Astrocyte of the cerebellum (primary cell): ENCODE measurements around the gene ASPRV1.

Source experiments
- DNase-seq: peaks from one replicate; pipeline ENCODE4 v3.0.0-alpha.2; 2011; ENCODE audit warnings: low read depth
- H3K4me3 ChIP-seq: 2 replicates; pipeline ENCODE4 v1.5.1; 2011; ENCODE audit warnings: mild to moderate bottlenecking, low read depth, low read length, moderate library complexity
- CTCF ChIP-seq: IDR thresholded peaks from 2 replicates; pipeline ENCODE4 v1.5.1; 2012; ENCODE audit warnings: low read length, low read depth, moderate library complexity, mild to moderate bottlenecking; ENCODE audit errors: missing control alignments
- in situ Hi-C: cut with HindIII; loops from 2 replicates; pipeline ENCODE4 v1.10.0; 2017; ENCODE audit warnings: low sequenced_read_pairs

The ASPRV1 gene

GRCh38 chr2:69961496-69961895 is at the start of gene ASPRV1:
ASPRV1 (minus strand) TSS chr2:69961631; CDS start chr2:69961436, 195 bp downstream.
- TF ChIP-seq CTCF, result no peak
- H3K4me3 ChIP-seq, result no peak within 1 kb of the TSS
- DNase-seq, result no peak
- in situ Hi-C loops, result no loop called here

- DNase-seq, result no peak
- in situ Hi-C loops, result no loop called here
- H3K4me3 ChIP-seq, result no peak overlapping the region
- no peak for TF ChIP-seq CTCF
Measured at GRCh38 chr2:70010576-70011111, 49.2 kb upstream of the ASPRV1 start.

GRCh38 chr2:70009762-70010575 is 48.5 kb upstream of the ASPRV1 start:
- in situ Hi-C loops, result loop anchor here (5.0 kb wide), 1 partner anchor 63 kb away; no protein-coding TSS in a partner anchor
- TF ChIP-seq CTCF, result no peak
- H3K4me3 ChIP-seq, result no peak overlapping the region
- DNase-seq, result no peak

GRCh38 chr2:70008290-70008689 is 46.9 kb upstream of the ASPRV1 start:
- no peak for TF ChIP-seq CTCF
- H3K4me3 ChIP-seq, result no peak overlapping the region
- in situ Hi-C loops, result loop anchor here (5.0 kb wide), 1 partner anchor 61 kb away; no protein-coding TSS in a partner anchor
- DNase-seq, result no peak

GRCh38 chr2:70007151-70007550 is 45.7 kb upstream of the ASPRV1 start:
- in situ Hi-C loops, result loop anchor here (5.0 kb wide), 1 partner anchor 60 kb away; no protein-coding TSS in a partner anchor
- DNase-seq, result no peak
- no peak overlapping the region for H3K4me3 ChIP-seq
- no peak for TF ChIP-seq CTCF

- H3K4me3 ChIP-seq, result no peak overlapping the region
- no peak for DNase-seq
- no peak for TF ChIP-seq CTCF
- in situ Hi-C loops, result loop anchor here (5.0 kb wide), 1 partner anchor 59 kb away; no protein-coding TSS in a partner anchor
Measured at GRCh38 chr2:70006447-70006784, 45.0 kb upstream of the ASPRV1 start.
